Activated CD4-positive, alpha-beta T cell treated with anti-CD3 and anti-CD28 coated beads for 4 hours (primary cell): ENCODE data around the gene ZNF385A.

Source experiments
- DNase-seq, 2 donors: peaks; one replicate each; pipeline ENCODE4 v3.0.0-alpha.2; 2020

Gene ZNF385A

DNA sequence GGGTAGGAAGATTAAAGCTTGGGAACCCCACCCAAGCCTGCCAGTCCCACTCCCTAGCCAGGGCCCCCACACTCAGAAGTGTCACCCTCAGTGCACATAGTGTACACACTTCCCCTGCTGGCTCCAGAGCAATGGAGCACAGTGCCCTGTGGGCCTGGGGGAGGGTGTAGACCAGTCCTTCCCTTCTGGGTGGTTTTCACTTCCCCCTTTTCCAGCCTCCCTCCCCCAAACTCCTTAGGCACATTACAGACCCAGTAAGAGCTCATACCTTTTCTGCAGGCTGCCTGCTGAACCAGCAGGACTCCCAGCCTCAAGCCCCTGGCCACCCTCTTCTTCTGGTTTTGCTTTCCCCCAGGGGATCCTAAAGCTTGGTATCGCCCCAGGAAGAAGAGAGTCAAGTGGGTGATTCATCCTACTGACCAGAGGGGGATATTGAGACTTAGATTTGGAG, at the start of gene ZNF385A:
ZNF385A (minus strand) TSS at position 143 of the 451 bp plus-strand sequence. CDS start 219 bp downstream, outside the sequence.
- DNase-seq, result no peak

DNA sequence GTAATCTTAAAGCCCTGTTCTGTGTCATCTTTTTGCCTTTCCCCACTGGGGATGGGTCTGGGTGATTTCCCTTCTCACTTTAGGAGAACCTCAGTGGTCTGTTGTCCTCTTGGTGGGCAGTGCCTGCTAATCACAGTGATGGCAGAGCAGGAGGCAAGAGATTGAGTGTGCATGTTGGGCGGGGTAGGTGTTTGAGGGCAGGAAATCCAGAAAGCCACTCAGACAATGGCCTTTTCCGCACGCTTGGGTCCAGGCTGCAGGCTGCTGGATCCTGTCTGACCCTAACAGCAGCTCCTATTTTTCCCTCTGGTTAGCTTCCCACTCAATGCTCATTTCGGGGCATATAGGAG, 48.3 kb upstream of the ZNF385A start:
- DNase-seq, result no peak

GRCh38 chr12:54431911-54432814, 47.6 kb upstream of the ZNF385A start:
- DNase-seq, result peak in 1 of 2 donors; percentile 17

DNA sequence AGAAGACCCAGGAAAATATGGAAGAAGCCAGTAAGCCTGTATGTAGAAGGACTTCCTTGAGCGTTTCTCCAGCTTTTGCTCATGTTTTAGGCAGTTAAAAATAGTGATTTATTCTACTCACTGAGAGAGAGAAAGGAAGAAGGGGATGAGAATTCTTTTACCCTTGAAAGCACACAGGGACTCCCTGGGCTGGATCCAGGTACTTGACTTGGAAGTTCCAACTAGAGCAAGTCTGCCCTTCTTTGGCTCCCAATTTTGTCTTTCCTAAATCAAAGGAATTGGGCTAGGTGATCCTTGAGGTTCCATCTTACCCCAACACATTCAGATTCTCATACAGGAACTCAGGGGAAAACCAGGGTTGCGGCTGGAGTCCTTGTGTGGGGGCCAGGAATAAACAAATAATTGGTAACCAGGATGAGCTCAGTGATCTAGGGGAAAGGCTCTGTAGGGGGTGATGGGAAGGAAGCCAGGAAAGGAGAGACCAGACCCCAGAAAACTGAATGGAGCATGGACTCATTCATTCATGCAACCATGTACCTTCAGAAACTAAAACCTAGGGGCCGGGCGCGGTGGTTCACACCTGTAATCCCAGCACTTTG, 46.0 kb upstream of the ZNF385A start:
- no peak for DNase-seq

DNA sequence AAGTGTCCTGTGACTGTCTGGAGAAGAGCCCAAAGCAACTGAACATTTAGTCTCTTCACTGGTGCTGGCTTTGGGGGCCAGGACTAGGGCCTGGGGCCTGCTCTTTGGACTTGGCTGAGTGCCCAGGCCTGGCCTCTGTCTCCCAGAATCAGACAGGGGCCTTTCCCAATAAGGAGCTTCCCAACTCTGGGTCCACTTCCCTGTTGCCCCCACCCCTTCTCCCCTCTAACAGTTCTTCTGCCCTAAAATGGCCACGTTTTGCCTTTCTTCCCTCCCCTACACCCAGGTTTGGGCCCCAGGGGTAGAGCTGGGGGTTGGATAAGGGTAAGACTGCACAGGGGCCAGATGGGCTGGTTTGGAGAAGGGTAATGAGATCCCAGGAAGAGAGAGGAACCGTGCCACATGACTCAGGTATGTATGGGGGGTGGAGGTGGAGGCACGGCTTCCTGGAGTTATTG, 44.5 kb upstream of the ZNF385A start:
- DNase-seq, result no peak

DNA sequence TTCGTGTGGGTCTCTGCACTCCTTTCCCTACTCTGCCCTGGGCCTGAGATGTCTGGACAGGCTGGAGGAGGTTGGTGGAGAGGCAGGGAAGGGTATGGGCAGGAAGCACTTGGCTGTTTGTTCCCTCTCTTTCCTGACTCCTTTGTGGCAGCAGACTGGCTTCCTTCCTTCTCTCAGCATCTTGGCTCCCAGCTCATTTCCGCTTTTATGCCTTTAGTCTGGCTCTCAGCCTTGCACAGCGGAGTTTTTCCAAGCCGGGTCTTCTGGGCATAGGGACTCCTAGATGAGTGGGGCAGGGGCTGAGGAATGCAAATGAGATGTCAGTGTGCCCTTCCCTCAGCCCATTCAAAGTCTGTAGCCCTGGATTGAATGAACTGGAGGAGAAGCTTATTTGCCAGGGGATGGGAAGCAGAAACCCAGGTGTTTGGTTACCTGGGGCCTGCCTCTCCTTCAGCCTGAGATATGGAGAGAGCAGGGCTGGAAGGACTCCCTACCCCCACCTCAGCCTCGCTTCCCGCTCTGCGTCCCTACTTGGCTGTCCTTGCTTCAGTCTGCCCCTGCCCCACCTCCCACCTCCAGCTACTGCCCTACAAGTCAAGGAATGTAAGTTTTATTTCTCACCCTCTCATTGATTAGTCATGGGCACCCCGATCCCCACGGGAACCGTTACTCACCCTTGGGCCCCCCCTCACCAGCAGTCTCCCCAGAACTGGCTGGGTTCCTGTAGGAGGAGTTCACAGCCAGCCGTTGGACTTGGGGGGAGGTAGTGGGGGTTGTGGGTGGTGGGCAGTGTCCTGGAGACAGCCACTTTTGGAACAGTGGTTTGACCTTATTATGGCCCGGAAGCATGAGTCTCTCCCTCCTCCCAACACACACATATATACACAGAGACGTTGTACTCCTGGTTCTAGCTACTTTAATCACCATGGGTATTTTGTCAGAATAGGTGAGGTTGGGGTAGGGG, 43.8 kb upstream of the ZNF385A start:
- peak in 1 of 2 donors; percentile 27 for DNase-seq

GRCh38 chr12:54427106-54427505, 42.6 kb upstream of the ZNF385A start:
- DNase-seq, result no peak

DNA sequence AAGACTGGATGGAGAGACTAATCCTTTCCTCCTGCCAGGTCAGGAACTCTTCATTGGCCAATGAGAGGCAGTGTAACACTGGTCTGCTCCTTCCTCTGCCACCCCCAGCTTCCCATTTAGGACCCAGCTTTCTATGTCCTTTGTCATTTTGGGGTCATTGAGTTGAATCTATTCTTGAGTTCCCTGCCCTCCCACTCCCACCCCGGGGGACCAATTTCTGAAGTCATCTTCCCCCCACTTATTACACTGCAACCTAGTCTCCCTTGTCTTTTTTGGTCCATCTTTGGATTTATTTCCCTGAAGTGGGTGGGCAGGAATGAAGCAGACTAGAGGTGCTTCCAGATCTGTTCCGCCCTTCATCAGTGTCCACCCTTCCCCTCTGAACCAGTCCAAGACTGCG, 42.2 kb upstream of the ZNF385A start:
- no peak for DNase-seq

DNA sequence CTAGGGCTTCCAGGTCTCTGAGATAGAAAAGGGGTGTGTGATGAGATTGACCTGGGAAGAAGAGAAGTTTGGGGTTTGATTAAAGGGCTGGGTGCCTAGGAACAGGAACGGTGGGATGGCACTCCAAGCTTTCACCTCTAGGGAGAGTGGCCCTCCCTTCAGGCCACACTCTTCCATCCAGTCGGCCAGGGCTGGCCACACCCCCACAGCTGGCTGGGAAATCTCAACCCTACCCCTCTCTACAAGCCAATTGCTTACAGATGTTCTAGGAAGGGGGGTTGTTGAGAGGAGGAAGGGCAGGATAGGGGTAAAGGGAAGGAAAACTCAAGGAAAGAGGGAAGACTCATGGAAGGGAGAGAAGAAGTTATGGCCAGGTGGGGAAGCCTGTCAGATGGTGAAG, 41.2 kb upstream of the ZNF385A start:
- DNase-seq, result no peak

- DNase-seq, result no peak
Measured at GRCh38 chr12:54424224-54424623, 39.7 kb upstream of the ZNF385A start.

- DNase-seq, result no peak
Measured at GRCh38 chr12:54423816-54424150, 39.2 kb upstream of the ZNF385A start.

- no peak for DNase-seq
Measured at GRCh38 chr12:54421879-54422250, 37.3 kb upstream of the ZNF385A start.

DNA sequence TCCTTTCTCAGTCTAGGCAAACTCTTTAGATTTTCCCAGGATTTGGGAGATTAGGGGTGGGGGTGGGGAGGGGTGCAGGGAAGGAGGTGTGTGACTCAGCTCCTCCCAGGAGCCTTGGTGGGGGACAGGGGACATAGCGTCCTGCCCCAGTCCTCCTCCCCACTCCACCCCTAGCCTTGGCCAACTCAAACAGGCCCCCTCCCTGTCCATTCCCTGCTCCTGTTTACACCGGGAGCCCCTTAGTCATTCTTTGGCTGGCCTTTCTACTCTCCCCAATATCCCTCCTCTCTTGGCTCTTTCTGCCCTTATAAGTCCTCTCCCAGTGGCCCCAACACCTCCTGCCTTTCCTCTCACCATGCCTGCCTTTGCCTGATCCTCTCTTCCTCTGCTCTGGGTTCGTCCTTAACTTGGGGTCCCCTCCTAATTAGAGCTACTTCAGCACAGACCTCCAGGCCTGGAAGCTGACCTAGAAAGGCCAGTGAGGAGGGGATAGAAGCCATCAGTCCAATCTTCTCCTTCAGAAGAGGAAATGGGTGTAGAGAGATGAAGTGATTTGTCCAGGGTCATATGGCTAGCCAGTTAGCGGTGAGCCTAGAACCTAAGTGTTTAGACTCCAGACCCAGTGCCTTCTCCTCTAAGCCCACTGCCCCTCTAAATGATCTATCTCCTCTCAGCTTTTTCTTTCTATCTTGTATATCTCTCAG, 36.8 kb upstream of the ZNF385A start:
- DNase-seq, result no peak

GRCh38 chr12:54420766-54421144, 36.2 kb upstream of the ZNF385A start:
- DNase-seq, result no peak

- peak; percentile 55 to 58 for DNase-seq
Measured at GRCh38 chr12:54419088-54419887, 34.8 kb upstream of the ZNF385A start, which contains the start of gene ITGA5. ITGA5 (minus strand) TSS chr12:54419266; CDS start chr12:54419198, 68 bp downstream.

GRCh38 chr12:54418441-54419087, 34.0 kb upstream of the ZNF385A start:
- DNase-seq, result no peak

GRCh38 chr12:54417712-54418440, 33.3 kb upstream of the ZNF385A start:
- peak in 1 of 2 donors; percentile 17 for DNase-seq

- no peak for DNase-seq
Measured at GRCh38 chr12:54416687-54417603, 32.4 kb upstream of the ZNF385A start.
